ENCODE measurements around the gene PCCA. TPM values are rescaled to one million over a fixed set of nuclear protein-coding genes. Genes with fewer than 3 reads are reported as not detected.
A peak's percentile ranks its signal among the peaks of the same experiment; 100 is the strongest.
"Not testable (repeated sequence)": the region's sequence is repeated elsewhere in the genome, so short reads cannot be mapped to it uniquely, and the experiment has no call there.

PCCA gene
- total RNA-seq, 1 donor from 2014 or later, result 15.3 TPM

- Mint-ChIP-seq H3K4me3 (no peak overlapping the region), H3K9me3 (no peaks in the 10 kb centered on the region), H3K27me3 (no peaks in the 10 kb centered on the region), H3K27ac (no peak overlapping the region), H3K36me3 (ENCODE audit: low read depth) (no peaks in the 10 kb centered on the region), H3K4me1 (no peaks in the 10 kb centered on the region)
- TF ChIP-seq, protein P1, sequence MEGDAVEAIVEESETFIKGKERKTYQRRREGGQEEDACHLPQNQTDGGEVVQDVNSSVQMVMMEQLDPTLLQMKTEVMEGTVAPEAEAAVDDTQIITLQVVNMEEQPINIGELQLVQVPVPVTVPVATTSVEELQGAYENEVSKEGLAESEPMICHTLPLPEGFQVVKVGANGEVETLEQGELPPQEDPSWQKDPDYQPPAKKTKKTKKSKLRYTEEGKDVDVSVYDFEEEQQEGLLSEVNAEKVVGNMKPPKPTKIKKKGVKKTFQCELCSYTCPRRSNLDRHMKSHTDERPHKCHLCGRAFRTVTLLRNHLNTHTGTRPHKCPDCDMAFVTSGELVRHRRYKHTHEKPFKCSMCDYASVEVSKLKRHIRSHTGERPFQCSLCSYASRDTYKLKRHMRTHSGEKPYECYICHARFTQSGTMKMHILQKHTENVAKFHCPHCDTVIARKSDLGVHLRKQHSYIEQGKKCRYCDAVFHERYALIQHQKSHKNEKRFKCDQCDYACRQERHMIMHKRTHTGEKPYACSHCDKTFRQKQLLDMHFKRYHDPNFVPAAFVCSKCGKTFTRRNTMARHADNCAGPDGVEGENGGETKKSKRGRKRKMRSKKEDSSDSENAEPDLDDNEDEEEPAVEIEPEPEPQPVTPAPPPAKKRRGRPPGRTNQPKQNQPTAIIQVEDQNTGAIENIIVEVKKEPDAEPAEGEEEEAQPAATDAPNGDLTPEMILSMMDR (IDR thresholded peaks at IDR 0.05), result no peak
- CTCF ChIA-PET, result interaction anchor here (1.5 kb wide), 1 partner anchor 9 kb away, joined by 6 read pairs; no protein-coding TSS in a partner anchor
- no peak for ATAC-seq (ENCODE audit: low read depth)
- POLR2A ChIA-PET, result no interaction called here
- intact Hi-C loops (cut with micrococcal nuclease), result no loop called here
- no peak for DNase-seq
Observed at GRCh38 chr13:100563779-100564178, 474.9 kb downstream of the PCCA start.

GRCh38 chr13:100564444-100565223, 475.7 kb downstream of the PCCA start:
- Mint-ChIP-seq H3K27me3 (no peaks in the 10 kb centered on the region), H3K36me3 (ENCODE audit: low read depth) (no peaks in the 10 kb centered on the region), H3K9me3 (no peaks in the 10 kb centered on the region), H3K4me1 (no peaks in the 10 kb centered on the region), H3K27ac (no peak overlapping the region), H3K4me3 (no peak overlapping the region)
- ChIA-PET POLR2A (no interaction called here), CTCF (interaction anchor here (1.5 kb wide), 1 partner anchor 8 kb away, joined by 6 read pairs; no protein-coding TSS in a partner anchor)
- no peak for DNase-seq
- intact Hi-C loops (cut with micrococcal nuclease), result no loop called here
- ATAC-seq (ENCODE audit: low read depth), result no peak
- TF ChIP-seq, protein P1 (IDR thresholded peaks at IDR 0.05), result no peak

DNA sequence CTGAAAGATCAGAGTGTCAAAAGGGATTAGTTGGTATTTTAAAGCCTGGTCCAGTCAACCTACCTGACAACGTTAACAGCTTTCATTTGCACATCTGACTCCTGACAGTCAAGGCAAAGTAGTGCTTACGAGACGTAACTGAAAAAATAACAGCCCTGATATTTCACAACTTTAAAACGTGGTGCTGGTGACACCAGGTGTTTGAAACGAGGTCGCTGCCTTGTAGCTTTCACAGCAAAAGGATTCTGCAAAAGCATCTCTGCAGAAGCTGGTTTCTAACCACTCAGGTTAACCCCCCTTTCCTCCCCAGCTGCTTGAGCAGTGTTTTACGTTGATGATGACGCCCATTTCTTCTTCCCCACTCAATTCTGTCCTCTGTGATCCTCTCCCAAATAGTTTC, 476.4 kb downstream of the PCCA start:
- Mint-ChIP-seq H3K27ac (no peak overlapping the region), H3K4me3 (no peak overlapping the region), H3K4me1 (no peaks in the 10 kb centered on the region), H3K27me3 (no peaks in the 10 kb centered on the region), H3K9me3 (no peaks in the 10 kb centered on the region), H3K36me3 (ENCODE audit: low read depth) (no peaks in the 10 kb centered on the region)
- intact Hi-C loops (cut with micrococcal nuclease), result no loop called here
- TF ChIP-seq, protein P1 (IDR thresholded peaks at IDR 0.05), result no peak
- POLR2A ChIA-PET, result no interaction called here
- CTCF ChIA-PET, result interaction anchor here (1.1 kb wide), 1 partner anchor 9 kb away, joined by 5 read pairs; no protein-coding TSS in a partner anchor
- no peak for DNase-seq
- no peak for ATAC-seq (ENCODE audit: low read depth)

DNA sequence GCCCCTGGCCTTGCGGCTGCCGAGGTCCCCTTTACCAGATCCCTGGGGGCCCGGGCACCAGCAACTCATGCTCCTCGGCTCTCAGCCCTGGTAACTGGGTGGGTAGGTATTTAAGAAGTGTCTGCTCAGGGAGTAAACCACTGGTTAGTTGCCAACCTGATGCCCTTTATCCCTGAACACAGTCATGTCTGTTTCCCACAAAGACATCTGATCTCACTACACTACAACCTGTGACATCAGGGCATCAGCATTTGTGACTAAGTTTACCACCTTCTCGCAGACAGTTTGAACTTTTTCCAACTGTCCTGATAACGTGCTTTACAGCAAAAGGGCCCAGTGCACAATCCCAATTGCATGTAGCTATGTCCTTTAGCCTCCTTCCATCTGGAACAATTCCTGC, 477.6 kb downstream of the PCCA start:
- H3K27ac Mint-ChIP-seq, result no peak overlapping the region
- no peak for DNase-seq
- H3K36me3 Mint-ChIP-seq (ENCODE audit: low read depth), result no peaks in the 10 kb centered on the region
- intact Hi-C loops (cut with micrococcal nuclease), result no loop called here
- H3K9me3 Mint-ChIP-seq, result no peaks in the 10 kb centered on the region
- TF ChIP-seq, protein P1 (IDR thresholded peaks at IDR 0.05), result no peak
- no peak overlapping the region for H3K4me3 Mint-ChIP-seq
- POLR2A ChIA-PET, result no interaction called here
- no peak for ATAC-seq (ENCODE audit: low read depth)
- CTCF ChIA-PET, result no interaction called here
- no peaks in the 10 kb centered on the region for H3K4me1 Mint-ChIP-seq
- no peaks in the 10 kb centered on the region for H3K27me3 Mint-ChIP-seq

DNA sequence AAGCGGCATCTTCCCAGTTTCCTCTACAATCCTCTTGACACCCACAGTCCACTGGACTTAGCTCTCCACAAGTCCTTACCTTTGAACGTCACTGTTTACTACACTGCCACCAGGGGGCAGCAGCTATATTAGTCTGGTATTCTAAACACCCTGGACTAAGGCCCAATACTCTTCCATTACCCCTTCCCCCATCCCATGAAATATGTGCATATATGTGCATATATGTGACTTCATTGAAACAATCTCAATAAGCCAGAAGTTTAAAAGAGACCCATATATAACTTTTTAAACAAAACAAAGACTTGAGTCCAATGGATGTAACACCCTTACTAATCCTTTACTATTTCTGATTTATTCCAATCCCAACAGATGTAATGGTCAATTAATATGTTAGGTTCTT, 484.2 kb downstream of the PCCA start:
- CTCF ChIA-PET, result interaction anchor here (0.7 to 2.9 kb wide), 26 partner anchors 9 to 1983 kb away, joined by 3 to 20 read pairs (median 4); partner anchors contain the start of gene TMTC4
- intact Hi-C loops (cut with micrococcal nuclease), result loop anchor here (1.0 to 10.0 kb wide), 3 partner anchors 15 to 252 kb away; partner anchors contain the start of gene GGACT
- peak; percentile 35 for DNase-seq
- Mint-ChIP-seq H3K36me3 (ENCODE audit: low read depth) (no peaks in the 10 kb centered on the region), H3K27me3 (no peaks in the 10 kb centered on the region), H3K4me1 (no peaks in the 10 kb centered on the region), H3K4me3 (no peak overlapping the region), H3K27ac (no peak overlapping the region), H3K9me3 (no peaks in the 10 kb centered on the region)
- POLR2A ChIA-PET, result interaction anchor here (0.9 kb wide), 1 partner anchor 102 kb away, joined by 3 read pairs; the partner anchor contains the start of gene TMTC4
- ATAC-seq (ENCODE audit: low read depth), result peak; percentile 73
- TF ChIP-seq, protein P1 (IDR thresholded peaks at IDR 0.05), result peak; percentile 54

DNA sequence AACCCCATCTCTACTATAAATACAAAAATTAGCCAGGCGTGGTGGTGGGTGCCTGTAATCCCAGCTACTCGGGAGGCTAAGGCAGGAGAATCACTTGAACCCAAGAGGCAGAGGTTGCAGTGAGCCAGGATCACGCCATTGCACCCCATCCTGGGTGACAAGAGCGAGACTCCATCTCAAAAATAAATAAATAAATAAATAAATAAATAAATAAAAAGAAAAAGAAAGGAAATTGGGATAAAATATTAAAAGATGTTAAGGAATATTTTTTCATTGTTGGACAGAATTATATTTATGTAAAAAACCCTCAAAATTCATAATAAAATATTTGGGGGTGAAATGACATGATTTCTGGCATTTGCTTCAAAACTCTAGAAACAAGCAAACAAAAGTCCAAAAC, 488.3 kb downstream of the PCCA start:
- H3K27me3 Mint-ChIP-seq; POLR2A ChIA-PET; H3K9me3 Mint-ChIP-seq; H3K27ac Mint-ChIP-seq; ATAC-seq (ENCODE audit: low read depth); CTCF ChIA-PET; H3K4me1 Mint-ChIP-seq; H3K4me3 Mint-ChIP-seq; DNase-seq; H3K36me3 Mint-ChIP-seq (ENCODE audit: low read depth): not testable (repeated sequence)
- intact Hi-C loops (cut with micrococcal nuclease), result loop anchor here (10.0 kb wide), 1 partner anchor 248 kb away; no protein-coding TSS in a partner anchor
